WTC11 (cell line): ENCODE results near the gene BCL7C. TPM values are rescaled to one million over a fixed set of nuclear protein-coding genes. Genes with fewer than 3 reads are reported as not detected.

Experiments used
- ATAC-seq: fragments of 200-7000 bp; cut with Tn5 transposase; 2 replicates; pipeline ENCODE4 v1.10.0; 2021; ENCODE audit warnings: mild to moderate bottlenecking, moderate library complexity
- CTCF ChIA-PET: fragments of 300-600 bp; sonication (Branson Sonifier 250); formaldehyde crosslinking; loops from one replicate; lab custom pipeline; 2021; ENCODE audit warnings: antibody characterized with exemption; lab: Charles Lee
- POLR2A ChIA-PET: fragments of 350-600 bp; sonication (Branson Sonifier 250); formaldehyde crosslinking; loops from one replicate; lab custom pipeline; 2021; ENCODE audit warnings: antibody characterized with exemption; lab: Charles Lee
- DNase-seq: peaks from one replicate; pipeline ENCODE4 v3.0.0; 2021; ENCODE audit warnings: low spot score
- H3K27ac Mint-ChIP-seq: 2 replicates; pipeline ENCODE4 v1.8.0; 2021; ENCODE audit warnings: mixed read lengths
- H3K27me3 Mint-ChIP-seq: 2 replicates; pipeline ENCODE4 v1.8.0; 2021; ENCODE audit warnings: low read depth, mild to moderate bottlenecking, moderate library complexity, mixed read lengths
- H3K36me3 Mint-ChIP-seq: 2 replicates; pipeline ENCODE4 v1.8.0; 2021; ENCODE audit warnings: mixed read lengths
- H3K4me1 Mint-ChIP-seq: 2 replicates; pipeline ENCODE4 v1.8.0; 2022; ENCODE audit warnings: mixed read lengths
- H3K4me3 Mint-ChIP-seq: 2 replicates; pipeline ENCODE4 v1.8.0; 2021; ENCODE audit warnings: mild to moderate bottlenecking, moderate library complexity, mixed read lengths
- H3K9me3 Mint-ChIP-seq: 2 replicates; pipeline ENCODE4 v1.8.0; 2021; ENCODE audit warnings: mixed read lengths
- ATF1 ChIP-seq: sonication (generic); formaldehyde crosslinking; IDR thresholded peaks from 2 replicates; pipeline ENCODE4 v1.8.1; 2023; ENCODE audit warnings: mild to moderate bottlenecking, moderate library complexity, missing genetic modification reagents
- CBFB ChIP-seq: sonication (generic); formaldehyde crosslinking; IDR thresholded peaks from 2 replicates; pipeline ENCODE4 v1.8.1; 2022; ENCODE audit warnings: mild to moderate bottlenecking, low read depth, missing genetic modification reagents
- E2F4 ChIP-seq: sonication (generic); formaldehyde crosslinking; IDR thresholded peaks from 2 replicates; pipeline ENCODE4 v1.8.1; 2022; ENCODE audit warnings: low read depth, mild to moderate bottlenecking, moderate library complexity, missing genetic modification reagents, borderline replicate concordance
- ELF4 ChIP-seq: sonication (generic); formaldehyde crosslinking; IDR thresholded peaks from 2 replicates; pipeline ENCODE4 v1.8.1; 2022; ENCODE audit warnings: low read depth, mild to moderate bottlenecking, moderate library complexity, missing genetic modification reagents
- JAZF1 ChIP-seq: fragments of 250-450 bp; sonication (Bioruptor Pico); IDR thresholded peaks from 2 replicates; pipeline ENCODE4 v1.9.0; 2021; ENCODE audit warnings: moderate library complexity, mild to moderate bottlenecking, inconsistent platforms
- OVOL2 ChIP-seq: fragments of 250-450 bp; sonication (Bioruptor Pico); IDR thresholded peaks from 2 replicates; pipeline ENCODE4 v1.9.0; 2021; ENCODE audit warnings: mild to moderate bottlenecking, borderline replicate concordance
- RELA ChIP-seq: sonication (generic); formaldehyde crosslinking; IDR thresholded peaks from 2 replicates; pipeline ENCODE4 v1.8.1; 2022; ENCODE audit warnings: missing genetic modification reagents, mild to moderate bottlenecking, borderline replicate concordance
- TEAD1 ChIP-seq: sonication (generic); formaldehyde crosslinking; IDR thresholded peaks from 2 replicates; pipeline ENCODE4 v1.8.0; 2022; ENCODE audit warnings: mild to moderate bottlenecking, missing genetic modification reagents
- TEAD4 ChIP-seq: sonication (generic); formaldehyde crosslinking; IDR thresholded peaks from 2 replicates; pipeline ENCODE4 v1.8.0; 2022; ENCODE audit warnings: mild to moderate bottlenecking, missing genetic modification reagents
- ZNF121 ChIP-seq: sonication (generic); formaldehyde crosslinking; IDR thresholded peaks from 2 replicates; pipeline ENCODE4 v1.8.0; 2023; ENCODE audit warnings: missing genetic modification reagents
- ZNF416 ChIP-seq: fragments of 250-450 bp; sonication (Bioruptor Pico); IDR thresholded peaks from 2 replicates; pipeline ENCODE4 v1.9.0; 2021; ENCODE audit warnings: mild to moderate bottlenecking, inconsistent platforms
- ZNF512 ChIP-seq: sonication (generic); formaldehyde crosslinking; IDR thresholded peaks from 2 replicates; pipeline ENCODE4 v1.8.1; 2022; ENCODE audit warnings: missing genetic modification reagents, borderline replicate concordance
- ZNF671 ChIP-seq: fragments of 250-450 bp; sonication (Bioruptor Pico); IDR thresholded peaks from 2 replicates; pipeline ENCODE4 v1.8.0; 2021; ENCODE audit warnings: mild to moderate bottlenecking
- total RNA-seq: library from RNA; stranded (reverse); gene quantifications from 3 replicates; pipeline ENCODE4 v1.2.3, GENCODE V29; 2021
- TF ChIP-seq, protein P1 (sequence below): sonication (generic); formaldehyde crosslinking; IDR thresholded peaks from 2 replicates; pipeline ENCODE4 v1.8.1; 2023; ENCODE audit warnings: mild to moderate bottlenecking, missing genetic modification reagents, moderate library complexity
- TF ChIP-seq, protein P2 (sequence below): fragments of 250-450 bp; sonication (Bioruptor Pico); IDR thresholded peaks from 2 replicates; pipeline ENCODE4 v2.1.2; 2022; ENCODE audit warnings: mild to moderate bottlenecking, moderate library complexity

BCL7C gene
- total RNA-seq, 1 experiment from 2014 or later: 18.3 TPM

- TF ChIP-seq JAZF1 (CRISPR knock-in tag): no peak
- peaks cover 12% of the 10 kb centered on the region for H3K4me1 Mint-ChIP-seq
- H3K27me3 Mint-ChIP-seq: no peaks in the 10 kb centered on the region; the same call in 1 of the 2 replicates
- DNase-seq (no peak), ATAC-seq (no peak)
- H3K27ac Mint-ChIP-seq: no peak overlapping the region
- ChIA-PET POLR2A (no interaction called here), CTCF (interaction anchor here (1.8 kb wide), 1 partner anchor 77 kb away, joined by 10 read pairs; no protein-coding TSS in a partner anchor)
- peak overlapping the region; percentile 99 for H3K4me3 Mint-ChIP-seq
- H3K9me3 Mint-ChIP-seq: no peaks in the 10 kb centered on the region
- peaks cover 6% of the 10 kb centered on the region; the same call in 1 of the 2 replicates for H3K36me3 Mint-ChIP-seq
Measured at GRCh38 chr16:30921459-30921747, 27.5 kb upstream of the BCL7C start.

- Mint-ChIP-seq H3K4me1 (peaks cover 7% of the 10 kb centered on the region), H3K9me3 (no peaks in the 10 kb centered on the region), H3K27ac (no peak overlapping the region), H3K4me3 (no peak overlapping the region), H3K27me3 (no peaks in the 10 kb centered on the region; the same call in 1 of the 2 replicates), H3K36me3 (peaks cover under 1% of the 10 kb centered on the region; the same call in 1 of the 2 replicates)
- DNase-seq (no peak), ATAC-seq (no peak)
- CTCF ChIA-PET: interaction anchor here (1.8 kb wide), 1 partner anchor 76 kb away, joined by 10 read pairs; no protein-coding TSS in a partner anchor
- TF ChIP-seq, protein P1, sequence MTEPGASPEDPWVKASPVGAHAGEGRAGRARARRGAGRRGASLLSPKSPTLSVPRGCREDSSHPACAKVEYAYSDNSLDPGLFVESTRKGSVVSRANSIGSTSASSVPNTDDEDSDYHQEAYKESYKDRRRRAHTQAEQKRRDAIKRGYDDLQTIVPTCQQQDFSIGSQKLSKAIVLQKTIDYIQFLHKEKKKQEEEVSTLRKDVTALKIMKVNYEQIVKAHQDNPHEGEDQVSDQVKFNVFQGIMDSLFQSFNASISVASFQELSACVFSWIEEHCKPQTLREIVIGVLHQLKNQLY (CRISPR knock-in tag): no peak
- TF ChIP-seq CBFB (CRISPR knock-in tag) (no peak), ELF4 (CRISPR knock-in tag) (no peak), ZNF416 (CRISPR knock-in tag) (no peak), E2F4 (CRISPR knock-in tag) (no peak)
- TF ChIP-seq, protein P2, sequence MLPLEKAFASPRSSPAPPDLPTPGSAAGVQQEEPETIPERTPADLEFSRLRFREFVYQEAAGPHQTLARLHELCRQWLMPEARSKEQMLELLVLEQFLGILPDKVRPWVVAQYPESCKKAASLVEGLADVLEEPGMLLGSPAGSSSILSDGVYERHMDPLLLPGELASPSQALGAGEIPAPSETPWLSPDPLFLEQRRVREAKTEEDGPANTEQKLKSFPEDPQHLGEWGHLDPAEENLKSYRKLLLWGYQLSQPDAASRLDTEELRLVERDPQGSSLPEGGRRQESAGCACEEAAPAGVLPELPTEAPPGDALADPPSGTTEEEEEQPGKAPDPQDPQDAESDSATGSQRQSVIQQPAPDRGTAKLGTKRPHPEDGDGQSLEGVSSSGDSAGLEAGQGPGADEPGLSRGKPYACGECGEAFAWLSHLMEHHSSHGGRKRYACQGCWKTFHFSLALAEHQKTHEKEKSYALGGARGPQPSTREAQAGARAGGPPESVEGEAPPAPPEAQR (CRISPR knock-in tag): no peak
- POLR2A ChIA-PET: interaction anchor here (1.0 kb wide), 1 partner anchor 115 kb away, joined by 3 read pairs; no protein-coding TSS in a partner anchor
Measured at GRCh38 chr16:30920891-30921290, 27.0 kb upstream of the BCL7C start.

- H3K27ac Mint-ChIP-seq: no peak overlapping the region
- DNase-seq (no peak), ATAC-seq (no peak)
- no peaks in the 10 kb centered on the region; the same call in 1 of the 2 replicates for H3K27me3 Mint-ChIP-seq
- ChIA-PET CTCF (interaction anchor here (2.0 to 2.7 kb wide), 2 partner anchors 16 to 74 kb away, joined by 12 to 19 read pairs; no protein-coding TSS in a partner anchor), POLR2A (no interaction called here)
- H3K4me1 Mint-ChIP-seq: no peaks in the 10 kb centered on the region
- no peaks in the 10 kb centered on the region for H3K36me3 Mint-ChIP-seq
- H3K9me3 Mint-ChIP-seq: no peaks in the 10 kb centered on the region
- TF ChIP-seq ZNF671 (CRISPR knock-in tag) (no peak), ZNF512 (CRISPR knock-in tag) (no peak), RELA (CRISPR knock-in tag) (no peak), OVOL2 (CRISPR knock-in tag) (no peak), ELF4 (CRISPR knock-in tag) (no peak), TEAD1 (no peak), ZNF121 (CRISPR knock-in tag) (no peak), TEAD4 (CRISPR knock-in tag) (no peak), ZNF416 (CRISPR knock-in tag) (no peak), ATF1 (CRISPR knock-in tag) (no peak)
- H3K4me3 Mint-ChIP-seq: no peak overlapping the region
Measured at GRCh38 chr16:30918614-30919013, 24.7 kb upstream of the BCL7C start.
